Testis (tissue), 3 donors: ENCODE measurements around the gene SLC25A40. TPM values are rescaled to one million over a fixed set of nuclear protein-coding genes. Genes with fewer than 3 reads are reported as not detected.

Experiments
- DNase-seq: peaks from one replicate; pipeline ENCODE4 v3.0.0-alpha.2; 2019
- H3K27ac ChIP-seq, 2 donors: fragments of 200-600 bp; sonication (generic); one replicate each; pipeline ENCODE4 v1.5.1; 2019
- H3K27me3 ChIP-seq: fragments of 200-600 bp; sonication (generic); one replicate; pipeline ENCODE4 v1.5.1; 2019
- H3K36me3 ChIP-seq: fragments of 200-600 bp; sonication (generic); one replicate; pipeline ENCODE4 v1.5.1; 2017; ENCODE audit warnings: low read depth; ENCODE audit errors: missing control alignments
- H3K4me1 ChIP-seq: fragments of 200-600 bp; sonication (generic); one replicate; pipeline ENCODE4 v1.5.1; 2019
- H3K4me3 ChIP-seq, 2 donors: fragments of 200-600 bp; sonication (generic); one replicate each; pipeline ENCODE4 v1.5.1; 2017 to 2019
- H3K9me3 ChIP-seq: fragments of 200-600 bp; sonication (generic); one replicate; pipeline ENCODE4 v1.5.1; 2017
- CTCF ChIP-seq, 3 experiments: fragments of 450-650 bp in 2 of 3; fragments of 200-600 bp in 1 of 3; sonication (generic) in 1 of 3; IDR thresholded peaks; one replicate each; pipeline ENCODE4 v1.5.1; 2016 to 2019; ENCODE audit warnings: antibody characterized with exemption in 3 of 3, mild to moderate bottlenecking in 2 of 3, moderate library complexity in 1 of 3
- POLR2A ChIP-seq: fragments of 450-650 bp; IDR thresholded peaks from one replicate; pipeline ENCODE4 v1.6.1; 2017; ENCODE audit warnings: antibody characterized with exemption, mild to moderate bottlenecking, moderate library complexity
- intact Hi-C: fragments of 100-400 bp; cut with DNase I; formaldehyde crosslinking; loops from one replicate; pipeline ENCODE4 v1.15.1; 2023; ENCODE audit warnings: low total_unique reads
- polyA plus RNA-seq: library from polyadenylated mRNA; stranded (reverse); fragments of 350-450 nt; fragmentation: Illumina TruSeq; extraction: RNeasy Lipid Tissue Mini Kit (QIAGEN cat#74804); gene quantifications from one replicate; pipeline ENCODE4 v1.2.3, GENCODE V29; 2014; ENCODE audit warnings: low read depth, low replicate concordance; ENCODE audit not compliant: insufficient read depth
- total RNA-seq, 2 donors: library from RNA; depleted of rRNA; stranded (reverse); fragments of >200 nt; gene quantifications; one replicate each; pipeline ENCODE4 v1.2.3, GENCODE V29; 2016

The SLC25A40 gene
- total and polyA plus RNA-seq, 3 donors from 2014 or later: 18.0 to 34.0 (median 32.0) TPM

DNA sequence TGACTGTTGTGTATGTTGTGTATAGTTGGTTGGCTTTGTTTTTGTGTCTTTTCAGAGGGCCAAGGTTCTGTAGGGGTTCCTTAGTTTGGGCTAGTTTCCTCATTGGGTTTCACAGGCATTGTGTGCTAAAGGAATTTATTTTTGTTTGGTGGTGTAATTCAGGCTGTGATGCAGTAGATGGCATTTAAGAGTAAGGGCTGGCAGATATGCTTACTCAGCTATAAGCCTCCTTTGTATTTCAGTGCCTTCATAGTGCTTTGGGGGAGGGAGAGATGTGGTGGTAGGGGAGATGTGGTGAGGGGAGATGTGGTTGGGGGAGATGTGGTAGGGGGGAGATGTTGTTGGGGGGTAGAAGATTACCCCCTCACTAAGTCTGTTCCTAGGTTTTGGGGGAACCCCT is 91.7 kb downstream of the SLC25A40 start:
- Histone ChIP-seq H3K4me3 (no peak overlapping the region), H3K4me1 (no peaks in the 10 kb centered on the region), H3K27me3 (no peaks in the 10 kb centered on the region), H3K36me3 (no peaks in the 10 kb centered on the region), H3K9me3 (no peaks in the 10 kb centered on the region), H3K27ac (no peak overlapping the region)
- intact Hi-C loops: no loop called here
- no peak for DNase-seq
- TF ChIP-seq CTCF (IDR thresholded peaks at IDR 0.05) (no peak), POLR2A (no peak)

Other genes starting within 250 kb of the SLC25A40 start
- 10 to 100 TPM in 1 of 2 donors, 1 to 10 TPM in 1; 8.9 to 16.4 TPM for gene RUNDC3B, start 248.0 kb downstream of the SLC25A40 start, total RNA-seq
- 8.5 TPM for gene RUNDC3B, start 248.0 kb downstream of the SLC25A40 start, polyA plus RNA-seq
- gene DBF4, start 133 bp upstream of the SLC25A40 start, total RNA-seq: 100 to 1,000 TPM in 1 of 2 donors, 10 to 100 TPM in 1; 72.5 to 106 TPM
- 85.5 TPM for gene DBF4, start 133 bp upstream of the SLC25A40 start, polyA plus RNA-seq
- gene ADAM22, start 57.9 kb upstream of the SLC25A40 start, total RNA-seq: 1 to 10 TPM; 4.4 TPM
- 2.9 TPM for gene ADAM22, start 57.9 kb upstream of the SLC25A40 start, polyA plus RNA-seq